Right ventricle myocardium superior (tissue), 1 donor: ENCODE results near the gene ZMIZ1. TPM values are rescaled to one million over a fixed set of nuclear protein-coding genes. Genes with fewer than 3 reads are reported as not detected.
A peak's percentile ranks its signal among the peaks of the same experiment; 100 is the strongest.

Source experiments
- ATAC-seq: fragments of 200-7000 bp; cut with Tn5 transposase; one replicate; pipeline ENCODE4 v1.9.1; 2020; ENCODE audit warnings: mild to moderate bottlenecking; ENCODE audit not compliant: poor library complexity
- DNase-seq: peaks from one replicate; pipeline ENCODE4 v3.0.0-alpha.2; 2020
- intact Hi-C: fragments of 100-400 bp; cut with DNase I; formaldehyde crosslinking; loops from one replicate; pipeline ENCODE4 v1.11.2; 2022
- total RNA-seq: library from RNA; stranded (reverse); fragmentation: NEBNext Ultra II Directional; extraction: Animal tissue kit (Norgen Biotek cat#: 25700); gene quantifications from one replicate; pipeline ENCODE4 v1.2.1, GENCODE V29; 2021
- donor health status: DM: no; HTN: yes; CAD: no; lungs with severe emphysema.

The ZMIZ1 gene
- total RNA-seq, 1 donor from 2014 or later = 44.8 TPM

DNA sequence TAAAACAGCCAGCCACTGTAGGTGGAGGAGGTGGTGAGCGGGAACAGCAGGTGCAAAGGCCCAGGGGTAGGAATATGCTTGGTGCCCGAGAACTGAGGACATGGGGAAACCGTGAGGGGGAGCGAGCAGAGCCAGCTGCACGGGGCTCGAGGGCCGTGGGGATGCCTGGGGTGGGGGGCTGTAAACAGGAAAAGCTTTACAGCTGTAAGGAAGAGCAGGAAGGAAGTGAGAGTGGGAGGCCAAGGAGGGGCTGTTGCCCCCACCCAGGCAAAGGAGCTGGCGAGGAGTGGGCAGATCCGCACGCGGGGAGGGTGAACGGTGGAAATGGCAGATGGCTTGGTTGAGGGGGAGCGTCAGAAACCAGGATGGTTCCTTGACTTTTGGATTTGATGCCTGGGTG is 34.4 kb downstream of the ZMIZ1 start:
- intact Hi-C loops = no loop called here
- DNase-seq (peak; percentile 35), ATAC-seq (no peak)

DNA sequence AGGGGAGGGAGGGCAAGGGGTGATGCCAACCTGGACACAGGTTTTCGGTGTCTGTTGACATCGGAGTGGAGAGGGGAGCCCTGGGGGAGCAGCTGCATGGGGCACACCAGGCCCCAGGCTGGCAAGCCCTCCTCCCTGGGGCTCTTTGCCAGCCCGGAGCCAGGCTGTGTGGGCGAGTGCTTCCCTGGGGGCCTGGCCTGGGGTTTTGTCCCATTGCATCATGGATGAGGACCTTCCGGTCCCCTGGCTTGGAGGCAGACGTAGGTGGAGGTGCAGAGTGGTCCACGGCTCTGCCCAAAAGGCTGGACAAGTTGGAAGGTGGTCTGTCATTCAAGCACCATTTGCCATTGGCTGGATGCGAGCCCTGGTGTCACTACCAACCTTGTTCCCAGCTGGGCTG is 34.8 kb downstream of the ZMIZ1 start:
- ATAC-seq = peak; percentile 20
- intact Hi-C loops = no loop called here
- peak; percentile 35 for DNase-seq

- intact Hi-C loops = no loop called here
- peak; percentile 42 for DNase-seq
- no peak for ATAC-seq
Observed at GRCh38 chr10:79105150-79105739, 36.5 kb downstream of the ZMIZ1 start.

DNA sequence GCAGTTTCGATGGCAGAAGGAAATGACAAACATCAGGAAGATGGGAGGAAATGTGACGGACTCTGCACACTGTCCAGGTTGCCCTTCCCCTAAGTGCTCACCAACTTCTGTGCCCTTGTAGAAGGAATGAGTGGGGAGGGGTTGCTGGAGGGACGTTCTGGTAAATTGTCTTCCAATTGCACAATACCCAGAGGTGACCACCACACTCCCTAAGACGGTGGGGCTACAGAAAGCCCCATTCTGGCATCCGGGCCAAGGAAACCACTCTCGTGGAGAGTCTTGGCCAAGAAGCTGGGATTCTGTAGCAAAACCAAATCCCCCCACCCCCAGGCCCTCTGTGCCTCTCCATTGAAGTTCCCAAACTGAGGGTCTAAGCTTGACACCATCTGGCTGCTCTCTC is 37.1 kb downstream of the ZMIZ1 start:
- ATAC-seq (no peak), DNase-seq (peak; percentile 33)

DNA sequence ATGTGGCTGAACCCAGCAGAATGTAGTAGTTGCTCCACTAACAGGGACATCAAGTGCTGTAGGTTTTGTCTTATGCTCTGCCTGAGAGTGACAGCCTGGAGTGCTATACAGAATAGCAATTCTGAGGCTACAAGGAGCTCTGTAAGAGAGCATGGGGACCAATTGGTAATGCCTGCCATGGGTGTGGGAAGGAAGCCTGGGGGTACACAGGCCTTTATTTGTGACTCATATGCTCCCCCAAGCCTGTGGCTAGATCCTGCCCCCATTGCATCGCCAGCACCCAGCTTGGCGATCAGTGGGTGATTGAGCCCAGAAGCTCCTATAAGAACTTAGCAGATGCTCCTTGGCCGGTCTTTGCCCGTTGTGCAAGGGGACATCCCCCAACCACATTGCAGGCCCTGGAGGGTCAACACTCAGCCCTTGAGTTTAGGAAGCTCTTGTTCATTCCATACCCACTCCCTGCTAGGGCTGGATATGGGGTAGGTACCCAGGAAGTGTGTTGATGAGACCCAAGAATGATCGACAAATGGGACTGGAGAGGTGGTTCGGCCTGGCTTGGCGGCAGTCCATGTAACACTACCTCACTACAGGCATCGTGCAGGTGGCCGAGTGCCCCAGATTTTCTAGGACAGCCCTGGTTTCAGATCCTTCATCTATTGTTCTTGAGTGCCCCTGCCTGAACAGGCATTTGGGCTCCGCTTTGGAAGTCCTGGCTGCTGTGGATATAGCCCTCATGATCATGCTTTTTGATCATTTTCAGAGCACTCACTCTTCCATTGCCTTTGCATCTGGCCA is 37.7 kb downstream of the ZMIZ1 start:
- intact Hi-C loops = no loop called here
- no peak for ATAC-seq

More for the DNA sequence above, 37.1 kb downstream of the ZMIZ1 start:
- intact Hi-C loops = no loop called here

DNA sequence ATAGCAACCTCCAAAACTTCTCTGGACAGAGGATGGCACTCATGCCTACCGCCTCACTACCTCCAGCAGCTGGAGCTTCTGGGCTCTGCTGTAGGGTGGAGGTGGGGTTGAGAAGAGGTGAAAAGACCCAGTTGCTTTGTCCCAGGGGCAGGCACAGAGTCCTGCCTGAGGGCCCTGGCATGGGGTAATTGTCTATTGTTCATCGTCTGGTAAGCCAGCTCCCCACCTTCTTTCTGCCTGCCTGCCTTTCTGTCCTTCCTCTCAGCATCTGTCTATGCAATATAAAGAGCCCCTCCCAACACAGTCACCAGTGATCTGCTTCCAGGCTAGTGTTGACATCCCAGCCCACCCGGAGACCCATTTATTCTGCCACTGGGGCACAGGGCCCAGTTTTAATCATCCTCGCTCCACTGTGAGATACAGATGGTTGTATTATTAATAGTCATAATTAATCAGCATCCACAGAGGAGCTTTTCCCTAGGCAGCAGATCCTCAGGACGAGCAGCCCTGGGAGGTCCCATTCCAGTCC is 39.0 kb downstream of the ZMIZ1 start:
- DNase-seq (no peak), ATAC-seq (no peak)
- intact Hi-C loops = no loop called here

More for the DNA sequence above, 37.7 kb downstream of the ZMIZ1 start:
- peak; percentile 39 for DNase-seq

DNA sequence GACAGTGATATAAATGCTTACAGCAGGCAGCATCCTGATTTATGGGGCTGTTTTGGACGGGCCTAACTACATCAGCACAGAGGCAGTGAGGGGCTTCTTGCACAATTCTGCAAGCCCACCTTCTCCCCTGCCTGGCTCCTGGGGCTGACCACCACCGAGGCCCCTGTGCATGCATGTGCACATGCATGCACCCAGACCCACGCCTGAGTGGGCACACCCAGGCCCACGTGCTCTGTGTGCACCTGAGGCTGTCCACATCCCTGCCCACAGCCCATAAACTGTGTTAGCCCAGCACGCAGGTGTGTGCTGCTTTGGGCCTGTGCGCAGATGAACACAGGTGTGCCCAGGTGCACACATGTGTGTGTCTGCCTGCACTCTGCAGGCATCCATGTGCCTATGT is 40.0 kb downstream of the ZMIZ1 start:
- ATAC-seq (no peak), DNase-seq (peak; percentile 15)
- intact Hi-C loops = no loop called here

GRCh38 chr10:79111427-79111826 is 42.7 kb downstream of the ZMIZ1 start:
- ATAC-seq (no peak), DNase-seq (no peak)
- intact Hi-C loops = no loop called here

DNA sequence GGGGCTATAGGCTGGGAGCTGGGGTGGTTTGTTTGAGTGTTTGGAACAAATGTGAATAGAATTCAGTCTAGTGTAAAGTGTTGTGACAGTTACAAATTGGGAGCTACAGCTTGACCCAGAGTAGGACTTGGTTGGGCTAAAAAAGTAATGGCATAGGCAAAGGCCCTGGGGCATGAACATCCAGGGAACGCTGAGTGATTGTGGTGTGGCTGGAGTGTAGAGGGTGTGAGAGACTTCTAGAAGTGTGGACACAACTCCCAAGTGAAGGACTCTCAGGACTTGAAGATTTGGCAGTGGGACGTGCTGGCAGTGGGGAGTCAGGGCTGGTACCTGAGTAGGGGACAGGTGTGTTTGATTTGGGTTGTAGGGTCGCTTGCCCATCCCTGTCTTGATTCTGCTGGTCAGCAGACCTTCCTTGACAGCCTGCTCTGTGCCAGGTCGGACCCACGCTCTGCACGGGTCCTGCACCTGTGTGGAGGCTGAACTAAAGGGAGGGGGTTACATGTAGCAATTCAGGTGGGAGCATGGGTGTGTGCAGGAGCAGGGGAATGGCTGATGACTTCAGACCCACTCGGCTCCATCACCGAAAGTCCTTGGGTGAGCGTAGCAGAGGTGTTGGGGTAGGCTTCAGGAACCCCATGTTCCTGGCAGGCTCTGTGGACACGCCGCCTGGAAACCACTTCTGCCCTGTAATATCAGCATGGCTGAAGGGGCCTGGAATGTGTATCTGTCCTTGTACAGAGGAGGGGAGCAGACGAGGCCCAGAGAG is 43.3 kb downstream of the ZMIZ1 start:
- intact Hi-C loops = no loop called here
- ATAC-seq (peak; percentile 80), DNase-seq (peak; percentile 79)

DNA sequence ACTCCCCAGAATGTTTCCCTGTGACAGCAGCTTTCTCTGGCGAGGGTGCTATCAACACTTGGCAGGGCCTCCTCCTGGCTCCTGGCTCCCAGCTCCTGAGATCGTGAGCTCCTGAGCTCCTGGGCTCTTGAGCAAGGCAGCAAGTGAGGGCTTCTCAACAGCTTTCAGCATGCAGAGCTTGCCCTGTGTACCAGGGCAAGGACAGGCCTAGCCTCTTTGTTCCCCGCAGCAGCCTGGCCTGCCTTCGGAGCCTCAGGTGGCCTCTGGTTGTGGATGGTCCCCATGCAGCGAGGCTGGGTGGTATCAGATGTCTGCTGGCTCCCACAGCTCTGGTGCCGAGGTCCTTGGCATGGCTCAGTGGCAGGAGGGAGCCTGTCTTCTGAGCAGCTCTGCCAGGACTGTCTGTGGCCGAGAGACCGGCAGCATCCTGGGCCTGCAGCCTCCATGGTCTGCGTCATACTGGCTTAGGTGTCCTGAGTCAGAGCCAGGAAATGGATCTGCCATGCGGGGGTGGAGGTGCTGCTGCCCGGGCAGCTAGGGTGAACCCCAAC is 44.2 kb downstream of the ZMIZ1 start:
- ATAC-seq = peak; percentile 71
- intact Hi-C loops = no loop called here
- DNase-seq = peak; percentile 70

DNA sequence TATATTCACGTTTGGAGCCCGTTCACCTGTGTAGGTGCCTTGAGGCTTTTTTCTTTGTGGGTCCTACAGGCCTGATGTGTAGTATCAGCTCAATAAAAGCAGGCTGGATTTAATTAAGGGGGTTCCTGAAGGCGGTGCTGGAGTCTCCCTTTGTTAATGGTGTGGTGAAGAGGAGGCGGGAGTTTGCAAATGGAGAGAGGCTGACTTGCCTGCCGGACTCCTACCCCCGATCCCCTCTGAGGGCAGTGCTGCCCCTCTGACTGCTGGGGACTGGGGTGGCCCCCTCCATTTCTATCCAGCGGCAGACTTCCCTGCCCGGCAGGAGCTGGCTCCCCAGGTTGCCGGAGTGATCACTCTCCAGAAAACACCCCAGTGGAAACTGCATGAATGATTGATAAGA is 45.1 kb downstream of the ZMIZ1 start:
- no peak for DNase-seq
- ATAC-seq = no peak
- intact Hi-C loops = no loop called here

- DNase-seq = no peak
- intact Hi-C loops = no loop called here
- no peak for ATAC-seq
Observed at GRCh38 chr10:79115302-79115701, 46.5 kb downstream of the ZMIZ1 start.

GRCh38 chr10:79116368-79116767 is 47.6 kb downstream of the ZMIZ1 start:
- DNase-seq (no peak), ATAC-seq (no peak)
- intact Hi-C loops = no loop called here

DNA sequence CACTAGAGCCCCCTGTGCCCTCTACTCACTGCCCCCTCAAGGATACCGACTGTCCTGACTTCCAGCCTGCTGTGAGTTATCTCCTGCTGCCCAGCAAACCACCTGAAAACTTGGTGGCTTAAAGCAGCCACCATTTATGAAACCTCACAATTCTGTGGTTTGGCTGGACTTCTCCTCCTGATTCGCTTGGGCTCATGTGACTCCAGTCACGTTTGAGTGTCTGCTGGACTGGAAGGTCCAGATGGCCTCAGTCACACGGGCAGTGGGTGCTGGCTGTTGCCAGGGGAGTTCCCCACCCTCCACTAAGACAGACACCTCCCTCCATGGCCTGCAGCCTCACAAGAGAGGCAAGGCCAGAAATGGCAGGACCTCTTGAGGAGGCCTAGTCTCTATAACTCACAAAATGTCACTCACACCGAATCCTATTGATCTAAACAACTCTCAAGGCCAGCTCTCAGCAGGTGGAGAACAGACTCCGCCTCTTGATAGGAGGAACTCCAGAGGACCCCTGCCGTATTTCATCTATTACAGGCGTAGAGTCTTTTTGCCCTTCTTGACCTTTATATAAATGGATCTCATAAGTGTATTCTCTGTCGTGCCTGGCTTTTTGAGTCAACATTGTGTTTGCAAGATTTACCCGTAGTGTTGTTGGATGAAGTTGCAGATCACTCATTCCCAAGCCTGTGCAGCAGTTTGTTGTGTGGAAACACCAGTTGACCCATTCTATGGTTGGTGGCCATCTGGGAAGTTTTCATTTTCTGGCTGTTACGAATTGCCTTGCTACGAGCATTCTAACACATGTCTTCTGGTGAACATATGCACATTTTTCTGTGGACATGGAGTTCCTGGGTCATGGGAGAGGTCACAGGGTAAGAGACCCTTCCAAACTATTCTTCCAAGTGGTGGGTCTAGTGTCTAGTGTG is 48.3 kb downstream of the ZMIZ1 start:
- DNase-seq = no peak
- intact Hi-C loops = no loop called here
- ATAC-seq = peak; percentile 13

DNA sequence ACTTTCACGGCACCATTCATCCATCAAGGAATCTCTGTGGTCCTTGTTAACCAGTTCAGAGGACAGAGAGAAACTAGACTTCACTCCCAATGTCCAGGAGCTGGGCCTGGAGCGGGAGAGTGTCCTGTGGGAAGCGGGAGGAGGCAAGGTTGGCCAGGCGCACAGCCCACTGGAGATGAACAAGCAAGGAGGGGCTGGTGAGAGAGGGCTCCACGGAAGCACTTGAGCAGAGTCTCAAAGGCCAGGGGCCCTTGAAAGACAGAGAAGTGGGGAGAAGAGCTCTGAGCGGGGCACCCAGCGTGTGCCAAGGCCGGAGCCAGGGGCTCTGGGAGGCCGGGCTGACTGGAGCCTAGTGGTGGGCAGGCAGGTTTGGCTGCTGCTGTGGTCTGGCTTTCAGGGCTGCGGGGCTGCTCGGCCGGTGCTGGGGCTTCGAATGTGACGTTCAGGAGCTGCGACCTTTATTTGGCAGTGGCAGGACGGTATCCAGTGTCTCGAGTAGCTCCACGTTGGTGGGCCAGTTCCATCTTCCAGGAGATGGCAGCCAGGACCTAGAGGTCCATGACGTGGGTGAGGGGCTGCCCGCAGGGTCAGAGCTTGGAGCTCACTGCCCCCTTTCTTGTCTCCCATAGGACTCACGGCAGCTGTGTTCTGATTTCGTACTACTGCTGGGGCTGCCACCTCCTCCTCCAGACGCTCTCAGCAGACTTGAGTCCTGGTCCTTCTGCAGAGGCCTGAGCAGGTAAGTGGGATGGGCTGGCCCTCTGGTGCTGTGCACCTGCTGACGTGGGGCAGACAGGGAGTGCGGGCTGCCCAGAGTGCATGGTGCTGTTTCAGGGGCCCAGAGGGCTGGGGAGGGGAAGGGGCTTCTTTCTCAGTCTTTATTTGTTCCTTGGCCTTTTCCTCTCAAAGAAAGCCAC is 49.8 kb downstream of the ZMIZ1 start:
- no peak for ATAC-seq
- intact Hi-C loops = no loop called here

GRCh38 chr10:79119306-79119705 is 50.5 kb downstream of the ZMIZ1 start:
- no peak for DNase-seq
- ATAC-seq = no peak
- intact Hi-C loops = no loop called here

More for the DNA sequence above, 49.8 kb downstream of the ZMIZ1 start:
- no peak for DNase-seq

- ATAC-seq = peak; percentile 13
- intact Hi-C loops = no loop called here
- no peak for DNase-seq
Observed at GRCh38 chr10:79123547-79123963, 54.8 kb downstream of the ZMIZ1 start.
